GM23338 (cell line): Measurements from ENCODE around the gene ATXN2. TPM values are rescaled to one million over a fixed set of nuclear protein-coding genes. Genes with fewer than 3 reads are reported as not detected.

Source experiments
- ATAC-seq: fragments of 200-7000 bp; cut with Tn5 transposase; 3 replicates; pipeline ENCODE4 v1.9.1; 2020
- DNase-seq: peaks from one replicate; pipeline ENCODE4 v3.0.0-alpha.2; 2015; ENCODE audit warnings: low spot score
- H2AFZ ChIP-seq: fragments of 200-600 bp; sonication (generic); 2 replicates; pipeline ENCODE4 v1.8.0; 2016; ENCODE audit warnings: antibody characterized with exemption, mild to moderate bottlenecking, moderate library complexity
- H3F3A ChIP-seq: fragments of 200-600 bp; sonication (generic); replicated peaks from 2 replicates; pipeline ENCODE4 v1.8.0; 2017; ENCODE audit warnings: antibody characterized with exemption, mixed run types, low read depth
- H3K27ac ChIP-seq: fragments of 200-600 bp; sonication (generic); 2 replicates; pipeline ENCODE4 v1.6.1; 2016; ENCODE audit warnings: low read depth
- H3K27me3 ChIP-seq: fragments of 200-600 bp; sonication (generic); 2 replicates; pipeline ENCODE4 v1.8.0; 2016; ENCODE audit warnings: mild to moderate bottlenecking, mixed run types, moderate library complexity; ENCODE audit not compliant: insufficient read depth
- H3K36me3 ChIP-seq: fragments of 200-600 bp; sonication (generic); 2 replicates; pipeline ENCODE4 v1.8.0; 2016; ENCODE audit warnings: mild to moderate bottlenecking; ENCODE audit not compliant: insufficient read depth
- H3K4me1 ChIP-seq: fragments of 200-600 bp; sonication (generic); 2 replicates; pipeline ENCODE4 v1.8.0; 2016; ENCODE audit warnings: mild to moderate bottlenecking, moderate library complexity; ENCODE audit not compliant: insufficient read depth
- H3K4me2 ChIP-seq: fragments of 200-600 bp; sonication (generic); 2 replicates; pipeline ENCODE4 v1.7.1; 2017; ENCODE audit warnings: mixed run types
- H3K4me3 ChIP-seq: fragments of 200-600 bp; sonication (generic); 2 replicates; pipeline ENCODE4 v1.6.1; 2016; ENCODE audit warnings: mixed run types
- H3K79me2 ChIP-seq: fragments of 200-600 bp; sonication (generic); replicated peaks from 2 replicates; pipeline ENCODE4 v1.8.0; 2017; ENCODE audit warnings: mild to moderate bottlenecking; ENCODE audit not compliant: insufficient read depth
- H3K9me2 ChIP-seq: fragments of 200-600 bp; sonication (generic); 2 replicates; pipeline ENCODE4 v1.8.0; 2017; ENCODE audit not compliant: insufficient read depth
- H4K20me1 ChIP-seq: fragments of 200-600 bp; sonication (generic); replicated peaks from 2 replicates; pipeline ENCODE4 v1.8.0; 2017; ENCODE audit warnings: mild to moderate bottlenecking; ENCODE audit not compliant: insufficient read depth
- H3K27ac Mint-ChIP-seq: 2 replicates; pipeline ENCODE4 v1.8.0; 2020; ENCODE audit warnings: inconsistent platforms, mild to moderate bottlenecking, moderate library complexity, mixed read lengths
- H3K27me3 Mint-ChIP-seq: 3 replicates; pipeline ENCODE4 v1.8.0; 2022; ENCODE audit warnings: low read depth, mild to moderate bottlenecking, moderate library complexity, mixed read lengths, inconsistent platforms; ENCODE audit not compliant: insufficient read depth, poor library complexity
- H3K36me3 Mint-ChIP-seq: 3 replicates; pipeline ENCODE4 v1.8.0; 2021; ENCODE audit warnings: low read depth, mild to moderate bottlenecking, inconsistent platforms, moderate library complexity, mixed read lengths
- H3K4me1 Mint-ChIP-seq: 3 replicates; pipeline ENCODE4 v1.8.0; 2020; ENCODE audit warnings: mild to moderate bottlenecking, inconsistent platforms, mixed read lengths
- H3K4me3 Mint-ChIP-seq: 3 replicates; pipeline ENCODE4 v1.8.0; 2021; ENCODE audit warnings: moderate library complexity, mild to moderate bottlenecking, inconsistent platforms, mixed read lengths
- H3K9me3 Mint-ChIP-seq: 3 replicates; pipeline ENCODE4 v1.8.0; 2020; ENCODE audit warnings: moderate library complexity, mild to moderate bottlenecking, inconsistent platforms, mixed read lengths
- CTCF ChIP-seq, 2 experiments: fragments of 200-600 bp in 1 of 2; sonication (generic) in 1 of 2; conservative IDR thresholded peaks; 2 replicates each; pipeline versions ENCODE4 v1.5.1 to v1.6.1; 2016 to 2017; ENCODE audit warnings: antibody characterized with exemption in 2 of 2, low read depth in 2 of 2, mild to moderate bottlenecking in 2 of 2, moderate library complexity in 1 of 2
- ETS1 ChIP-seq: IDR thresholded peaks from 2 replicates; pipeline ENCODE4 v1.6.1; 2016; ENCODE audit warnings: antibody characterized with exemption
- EZH2 ChIP-seq: fragments of 200-600 bp; sonication (generic); IDR thresholded peaks from one replicate; pipeline ENCODE4 v1.8.0; 2017; ENCODE audit warnings: antibody characterized with exemption, mild to moderate bottlenecking, low read depth; ENCODE audit not compliant: unreplicated experiment
- EZH2phosphoT487 ChIP-seq: fragments of 200-600 bp; sonication (generic); IDR thresholded peaks from one replicate; pipeline ENCODE4 v1.8.1; 2018; ENCODE audit warnings: antibody characterized with exemption; ENCODE audit not compliant: unreplicated experiment
- JUNB ChIP-seq: IDR thresholded peaks from one replicate; pipeline ENCODE4 v1.6.1; 2016; ENCODE audit warnings: antibody characterized with exemption; ENCODE audit not compliant: unreplicated experiment
- NANOG ChIP-seq: IDR thresholded peaks from 2 replicates; pipeline ENCODE4 v1.6.1; 2016; ENCODE audit warnings: antibody characterized with exemption, borderline replicate concordance
- POLR2AphosphoS5 ChIP-seq: IDR thresholded peaks from 2 replicates; pipeline ENCODE4 v1.6.1; 2016; ENCODE audit warnings: antibody characterized with exemption, low read depth
- REST ChIP-seq: IDR thresholded peaks from one replicate; pipeline ENCODE4 v1.6.1; 2018; ENCODE audit warnings: antibody characterized with exemption; ENCODE audit not compliant: unreplicated experiment
- STAT1 ChIP-seq: IDR thresholded peaks from one replicate; pipeline ENCODE4 v1.6.1; 2016; ENCODE audit warnings: antibody characterized with exemption; ENCODE audit not compliant: unreplicated experiment
- ZNF114 ChIP-seq: fragments of 250-450 bp; sonication (Bioruptor Pico); IDR thresholded peaks from 2 replicates; pipeline ENCODE4 v1.5.0; 2020; ENCODE audit warnings: mild to moderate bottlenecking, moderate library complexity
- ZNF331 ChIP-seq: fragments of 250-450 bp; sonication (Bioruptor Pico); IDR thresholded peaks from 2 replicates; pipeline ENCODE4 v1.5.0; 2020; ENCODE audit warnings: low read depth, mild to moderate bottlenecking, moderate library complexity
- ZNF462 ChIP-seq: fragments of 250-450 bp; sonication (Bioruptor Pico); IDR thresholded peaks from 2 replicates; pipeline ENCODE4 v1.5.0; 2020; ENCODE audit warnings: mild to moderate bottlenecking, moderate library complexity
- polyA plus RNA-seq: library from polyadenylated mRNA; unstranded; fragments of >200 nt; fragmentation: Nextera tagmentation; extraction: Ambion mirVana; gene quantifications from 2 replicates; pipeline ENCODE4 v1.2.1, GENCODE V29; 2016
- total RNA-seq: library from RNA; depleted of rRNA; stranded (reverse); fragments of >200 nt; shearing (Covaris generic); gene quantifications from 2 replicates; pipeline ENCODE4 v1.2.3, GENCODE V29; 2014

The ATXN2 gene
- total and polyA plus RNA-seq, 2 experiments from 2014 or later, result 44.8 to 59.5 TPM

GRCh38 chr12:111451232-111451631 is 147.9 kb downstream of the ATXN2 start:
- Histone ChIP-seq H3K4me2 (no peak overlapping the region), H3K27me3 (no peaks in the 10 kb centered on the region), H3K4me1 (no peaks in the 10 kb centered on the region; the same call in 1 of the 2 replicates), H4K20me1 (peaks cover 10% of the 10 kb centered on the region; the same call in 1 of the 2 replicates), H3K79me2 (no peaks in the 10 kb centered on the region), H3K9me2 (no peaks in the 10 kb centered on the region), H3F3A (peaks cover 50% of the 10 kb centered on the region), H3K4me3 (no peak overlapping the region), H3K36me3 (peaks cover 29% of the 10 kb centered on the region), H3K27ac (peak overlapping the region; percentile 56; the same call in 1 of the 2 replicates), H2AFZ (no peak overlapping the region)
- Mint-ChIP-seq H3K4me1 (peaks cover 5% of the 10 kb centered on the region), H3K36me3 (peaks cover 72% of the 10 kb centered on the region), H3K27ac (no peak overlapping the region), H3K4me3 (no peak overlapping the region), H3K27me3 (peaks cover 21% of the 10 kb centered on the region), H3K9me3 (no peaks in the 10 kb centered on the region)
- DNase-seq (no peak), ATAC-seq (no peak)
- no peak for TF ChIP-seq STAT1
- TF ChIP-seq NANOG, result no peak
- TF ChIP-seq EZH2, result no peak
- TF ChIP-seq REST, result no peak
- no peak for TF ChIP-seq EZH2phosphoT487
- TF ChIP-seq CTCF (conservative IDR thresholded peaks at IDR 0.05; ENCODE audit: low read depth in 2 of 2), result no peak
- TF ChIP-seq ZNF462 (CRISPR knock-in tag), result no peak
- TF ChIP-seq JUNB, result no peak
- no peak for TF ChIP-seq ZNF331 (CRISPR knock-in tag)
- no peak for TF ChIP-seq ETS1
- no peak for TF ChIP-seq POLR2AphosphoS5
- no peak for TF ChIP-seq ZNF114
